ENCODE measurements around the gene C4orf51.
A peak's percentile ranks its signal among the peaks of the same experiment; 100 is the strongest.

The C4orf51 gene

GRCh38 chr4:145760961-145761929 is 81.3 kb downstream of the C4orf51 start:
- Mint-ChIP-seq H3K27ac (no peak overlapping the region), H3K9me3 (peaks cover 5 to 8% of the 10 kb centered on the region in 2 donors), H3K27me3 (no peaks in the 10 kb centered on the region), H3K4me1 (peaks cover 43% of the 10 kb centered on the region), H3K4me3 (no peak overlapping the region)
- no peak for DNase-seq
- peak; percentile 18 for ATAC-seq

GRCh38 chr4:145762719-145763118 is 82.8 kb downstream of the C4orf51 start:
- Mint-ChIP-seq H3K9me3 (peaks cover 8 to 17% of the 10 kb centered on the region in 2 donors), H3K4me1 (peaks cover 44% of the 10 kb centered on the region)
- no peak for ATAC-seq

GRCh38 chr4:145763399-145763798 is 83.5 kb downstream of the C4orf51 start:
- Mint-ChIP-seq H3K4me3 (no peak overlapping the region), H3K4me1 (peaks cover 43% of the 10 kb centered on the region), H3K27ac (peak overlapping the region; percentile 4 to 47), H3K9me3 (peaks cover 8 to 17% of the 10 kb centered on the region in 2 donors), H3K27me3 (no peaks in the 10 kb centered on the region)
- DNase-seq (no peak), ATAC-seq (no peak)

More at GRCh38 chr4:145762719-145763118, 82.8 kb downstream of the C4orf51 start:
- Mint-ChIP-seq H3K27ac (no peak overlapping the region), H3K4me3 (no peak overlapping the region), H3K27me3 (no peaks in the 10 kb centered on the region)
- DNase-seq = no peak

- ATAC-seq = peak; percentile 52
- Mint-ChIP-seq H3K27me3 (no peaks in the 10 kb centered on the region), H3K9me3 (peaks cover 0 to 13% of the 10 kb centered on the region in 2 donors), H3K4me3 (peak overlapping the region in 1 of 2 donors; percentile 11), H3K27ac (peak overlapping the region in 1 of 2 donors; percentile 91), H3K4me1 (peaks cover 21% of the 10 kb centered on the region)
- DNase-seq = no peak
Measured at GRCh38 chr4:145766273-145766672, 86.3 kb downstream of the C4orf51 start.

GRCh38 chr4:145769450-145770037 is 89.6 kb downstream of the C4orf51 start:
- Mint-ChIP-seq H3K27me3 (no peaks in the 10 kb centered on the region), H3K4me3 (no peak overlapping the region), H3K9me3 (peaks cover 0 to 13% of the 10 kb centered on the region in 2 donors), H3K4me1 (peaks cover 38% of the 10 kb centered on the region), H3K27ac (no peak overlapping the region)
- ATAC-seq = no peak
- DNase-seq = no peak

GRCh38 chr4:145770124-145770523 is 90.2 kb downstream of the C4orf51 start:
- no peak for DNase-seq
- H3K27me3 Mint-ChIP-seq = no peaks in the 10 kb centered on the region

GRCh38 chr4:145772347-145772746 is 92.4 kb downstream of the C4orf51 start:
- Mint-ChIP-seq H3K4me3 (no peak overlapping the region), H3K4me1 (peaks cover 25% of the 10 kb centered on the region), H3K9me3 (peaks cover 0 to 4% of the 10 kb centered on the region in 2 donors), H3K27me3 (no peaks in the 10 kb centered on the region), H3K27ac (no peak overlapping the region)
- ATAC-seq = no peak
- no peak for DNase-seq

More at GRCh38 chr4:145770124-145770523, 90.2 kb downstream of the C4orf51 start:
- ATAC-seq = no peak
- H3K9me3 Mint-ChIP-seq = peaks cover 0 to 13% of the 10 kb centered on the region in 2 donors
- H3K4me1 Mint-ChIP-seq = peaks cover 38% of the 10 kb centered on the region
- H3K4me3 Mint-ChIP-seq = no peak overlapping the region
- H3K27ac Mint-ChIP-seq = no peak overlapping the region

GRCh38 chr4:145773581-145774234 is 93.8 kb downstream of the C4orf51 start:
- DNase-seq = no peak
- H3K4me1 Mint-ChIP-seq = peaks cover 19% of the 10 kb centered on the region
- peak; percentile 91 for ATAC-seq
- H3K4me3 Mint-ChIP-seq = no peak overlapping the region
- no peaks in the 10 kb centered on the region for H3K9me3 Mint-ChIP-seq
- H3K27me3 Mint-ChIP-seq = no peaks in the 10 kb centered on the region
- peak overlapping the region in 1 of 2 donors; percentile 63 for H3K27ac Mint-ChIP-seq

GRCh38 chr4:145774473-145774872 is 94.5 kb downstream of the C4orf51 start:
- no peak overlapping the region for H3K27ac Mint-ChIP-seq
- no peak overlapping the region for H3K4me3 Mint-ChIP-seq
- ATAC-seq = no peak
- peaks cover 19% of the 10 kb centered on the region for H3K4me1 Mint-ChIP-seq
- H3K27me3 Mint-ChIP-seq = no peaks in the 10 kb centered on the region
- H3K9me3 Mint-ChIP-seq = no peaks in the 10 kb centered on the region
- no peak for DNase-seq

- DNase-seq (no peak), ATAC-seq (peak; percentile 41)
- peaks cover 19% of the 10 kb centered on the region for H3K4me1 Mint-ChIP-seq
- H3K27ac Mint-ChIP-seq = no peak overlapping the region
- H3K4me3 Mint-ChIP-seq = no peak overlapping the region
- H3K9me3 Mint-ChIP-seq = no peaks in the 10 kb centered on the region
- no peaks in the 10 kb centered on the region for H3K27me3 Mint-ChIP-seq
Measured at GRCh38 chr4:145775406-145775805, 95.5 kb downstream of the C4orf51 start.

- ATAC-seq (no peak), DNase-seq (no peak)
- Mint-ChIP-seq H3K4me1 (peaks cover 21% of the 10 kb centered on the region), H3K9me3 (no peaks in the 10 kb centered on the region), H3K27me3 (no peaks in the 10 kb centered on the region), H3K4me3 (no peak overlapping the region), H3K27ac (no peak overlapping the region)
Measured at GRCh38 chr4:145776208-145776607, 96.3 kb downstream of the C4orf51 start.

- ATAC-seq (no peak), DNase-seq (no peak)
- Mint-ChIP-seq H3K4me1 (peaks cover 31% of the 10 kb centered on the region), H3K27me3 (no peaks in the 10 kb centered on the region), H3K9me3 (peaks cover 9 to 10% of the 10 kb centered on the region in 2 donors), H3K27ac (no peak overlapping the region), H3K4me3 (no peak overlapping the region)
Measured at GRCh38 chr4:145779319-145779801, 99.4 kb downstream of the C4orf51 start.

GRCh38 chr4:145781351-145781750 is 101.4 kb downstream of the C4orf51 start:
- Mint-ChIP-seq H3K9me3 (peaks cover 17 to 18% of the 10 kb centered on the region in 2 donors), H3K27me3 (no peaks in the 10 kb centered on the region), H3K4me1 (peaks cover 44% of the 10 kb centered on the region), H3K4me3 (no peak overlapping the region), H3K27ac (no peak overlapping the region)
- DNase-seq (no peak), ATAC-seq (no peak)

Data from stimulated activated naive CD8-positive, alpha-beta T cell treated with anti-CD3 and anti-CD28 coated beads, Interleukin-15, amount 100 ng/mL, for 72 hours (primary cell).